GM06990 (cell line): Measurements from ENCODE around the gene COX5B.
"Not testable (repeated sequence)": the region's sequence is repeated elsewhere in the genome, so short reads cannot be mapped to it uniquely, and the experiment has no call there.

Experiments
- DNase-seq: peaks from one replicate; pipeline ENCODE4 v3.0.0-alpha.2; 2011; ENCODE audit not compliant: insufficient read length; ENCODE audit errors: extremely low read depth
- H3K27me3 ChIP-seq: replicated peaks from 2 replicates; pipeline ENCODE4 v1.6.0; 2011; ENCODE audit warnings: low read length; ENCODE audit not compliant: control insufficient read depth, insufficient read depth
- H3K36me3 ChIP-seq: 2 replicates; pipeline ENCODE4 v1.5.1; 2011; ENCODE audit warnings: low read length; ENCODE audit not compliant: control insufficient read depth, insufficient read depth
- H3K4me3 ChIP-seq: replicated peaks from 2 replicates; pipeline ENCODE4 v1.5.1; 2011; ENCODE audit warnings: low read depth, mild to moderate bottlenecking, control low read depth, low read length
- CTCF ChIP-seq: IDR thresholded peaks from 2 replicates; pipeline ENCODE4 v1.5.1; 2011; ENCODE audit warnings: low read length, control low read depth, mild to moderate bottlenecking, inconsistent platforms; ENCODE audit not compliant: insufficient read depth, poor library complexity, severe bottlenecking

Gene COX5B

GRCh38 chr2:97645695-97646629 is at the start of gene COX5B:
Gene COX5B, plus strand, starts transcription at chr2:97646062. Its CDS starts 25 bp downstream, at chr2:97646087.
- Histone ChIP-seq H3K36me3 (peaks cover 7% of the 10 kb centered on the region), H3K4me3 (peak within 1 kb of the TSS; percentile 84), H3K27me3 (no peaks in the 10 kb centered on the region)
- peak; percentile 93 for DNase-seq
- TF ChIP-seq CTCF, result no peak

- H3K27me3 ChIP-seq, H3K36me3 ChIP-seq, H3K4me3 ChIP-seq, DNase-seq: not testable (repeated sequence)
Measured at GRCh38 chr2:97596180-97596579, 49.7 kb upstream of the COX5B start.

GRCh38 chr2:97601537-97601936 is 44.3 kb upstream of the COX5B start:
- H3K4me3 ChIP-seq, H3K27me3 ChIP-seq, DNase-seq, H3K36me3 ChIP-seq: not testable (repeated sequence)

GRCh38 chr2:97605109-97605508 is 40.8 kb upstream of the COX5B start:
- H3K27me3 ChIP-seq, H3K4me3 ChIP-seq, DNase-seq, H3K36me3 ChIP-seq: not testable (repeated sequence)

- not testable (repeated sequence) for DNase-seq, H3K4me3 ChIP-seq, H3K27me3 ChIP-seq, H3K36me3 ChIP-seq
Measured at GRCh38 chr2:97605524-97606339, 40.1 kb upstream of the COX5B start.

- H3K36me3 ChIP-seq, H3K27me3 ChIP-seq, H3K4me3 ChIP-seq, DNase-seq: not testable (repeated sequence)
Measured at GRCh38 chr2:97608745-97609144, 37.1 kb upstream of the COX5B start.

GRCh38 chr2:97611895-97612294 is 34.0 kb upstream of the COX5B start:
- not testable (repeated sequence) for H3K36me3 ChIP-seq, DNase-seq, H3K27me3 ChIP-seq, H3K4me3 ChIP-seq

GRCh38 chr2:97615746-97616145 is 30.1 kb upstream of the COX5B start:
- not testable (repeated sequence) for H3K27me3 ChIP-seq, H3K4me3 ChIP-seq, DNase-seq, H3K36me3 ChIP-seq

GRCh38 chr2:97617911-97618310 is 28.0 kb upstream of the COX5B start:
- no peak for DNase-seq
- H3K36me3 ChIP-seq, result no peaks in the 10 kb centered on the region
- no peaks in the 10 kb centered on the region for H3K27me3 ChIP-seq
- no peak overlapping the region for H3K4me3 ChIP-seq
- no peak for TF ChIP-seq CTCF

GRCh38 chr2:97618939-97619827 is 26.7 kb upstream of the COX5B start:
- H3K4me3 ChIP-seq, DNase-seq, H3K27me3 ChIP-seq, H3K36me3 ChIP-seq: not testable (repeated sequence)

- not testable (repeated sequence) for DNase-seq, H3K36me3 ChIP-seq, H3K27me3 ChIP-seq, H3K4me3 ChIP-seq
Measured at GRCh38 chr2:97620492-97620891, 25.4 kb upstream of the COX5B start.
